SK-N-SH treated with all-trans-retinoic acid at 6 μM for 48 hours (cell line): ENCODE results near the gene RNH1.

Experiments
- ARNTL ChIP-seq: fragments of 450-650 bp; formaldehyde crosslinking; IDR thresholded peaks from 2 replicates; pipeline ENCODE4 v1.5.0; 2020; ENCODE audit warnings: low read depth, mild to moderate bottlenecking, moderate library complexity, borderline replicate concordance
- BACH2 ChIP-seq: fragments of 250-450 bp; sonication (Bioruptor Pico); IDR thresholded peaks from 2 replicates; pipeline ENCODE4 v1.9.0; 2021; ENCODE audit warnings: mild to moderate bottlenecking, borderline replicate concordance
- ESRRG ChIP-seq: fragments of 250-450 bp; sonication (Bioruptor Pico); IDR thresholded peaks from 2 replicates; pipeline ENCODE4 v1.6.1; 2021; ENCODE audit warnings: mild to moderate bottlenecking
- OSR1 ChIP-seq: fragments of 250-450 bp; sonication (Bioruptor Pico); IDR thresholded peaks from 2 replicates; pipeline ENCODE4 v1.8.0; 2022; ENCODE audit warnings: moderate library complexity, mild to moderate bottlenecking, inconsistent platforms
- PPARA ChIP-seq: fragments of 250-450 bp; sonication (Bioruptor Pico); IDR thresholded peaks from 2 replicates; pipeline ENCODE4 v1.5.0; 2020; ENCODE audit warnings: mild to moderate bottlenecking, borderline replicate concordance
- TCF4 ChIP-seq: fragments of 250-450 bp; sonication (Bioruptor Pico); IDR thresholded peaks from 2 replicates; pipeline ENCODE4 v1.8.0; 2021; ENCODE audit warnings: mild to moderate bottlenecking, moderate library complexity, borderline replicate concordance
- ZC3H10 ChIP-seq: fragments of 250-450 bp; sonication (Bioruptor Pico); IDR thresholded peaks from 2 replicates; pipeline ENCODE4 v1.5.1; 2021; ENCODE audit warnings: mild to moderate bottlenecking, moderate library complexity
- ZFP3 ChIP-seq: fragments of 250-450 bp; sonication (Bioruptor Pico); IDR thresholded peaks from 2 replicates; pipeline ENCODE4 v1.5.0; 2020; ENCODE audit warnings: mild to moderate bottlenecking, moderate library complexity
- ZFP30 ChIP-seq: fragments of 450-650 bp; formaldehyde crosslinking; IDR thresholded peaks from 2 replicates; pipeline ENCODE4 v1.5.0; 2022; ENCODE audit warnings: mild to moderate bottlenecking, moderate library complexity
- ZNF565 ChIP-seq: fragments of 450-650 bp; formaldehyde crosslinking; conservative IDR thresholded peaks from 2 replicates; pipeline ENCODE4 v1.5.0; 2020; ENCODE audit warnings: low read depth, mild to moderate bottlenecking, moderate library complexity
- ZNF70 ChIP-seq: fragments of 450-650 bp; formaldehyde crosslinking; IDR thresholded peaks from 2 replicates; pipeline ENCODE4 v1.5.0; 2020; ENCODE audit warnings: mild to moderate bottlenecking, moderate library complexity
- TF ChIP-seq, protein P1 (sequence below): fragments of 250-450 bp; sonication (Bioruptor Pico); IDR thresholded peaks from 2 replicates; pipeline ENCODE4 v1.5.1; 2021; ENCODE audit warnings: mild to moderate bottlenecking, moderate library complexity
- TF ChIP-seq, protein P2 (sequence below): fragments of 250-450 bp; sonication (Bioruptor Pico); IDR thresholded peaks from 2 replicates; pipeline ENCODE4 v1.5.0; 2020; ENCODE audit warnings: mild to moderate bottlenecking, moderate library complexity
- TF ChIP-seq, protein P3 (sequence below): fragments of 250-450 bp; sonication (Bioruptor Pico); IDR thresholded peaks from 2 replicates; pipeline ENCODE4 v1.8.0; 2021; ENCODE audit warnings: low read depth, mild to moderate bottlenecking, moderate library complexity, borderline replicate concordance

DNA sequence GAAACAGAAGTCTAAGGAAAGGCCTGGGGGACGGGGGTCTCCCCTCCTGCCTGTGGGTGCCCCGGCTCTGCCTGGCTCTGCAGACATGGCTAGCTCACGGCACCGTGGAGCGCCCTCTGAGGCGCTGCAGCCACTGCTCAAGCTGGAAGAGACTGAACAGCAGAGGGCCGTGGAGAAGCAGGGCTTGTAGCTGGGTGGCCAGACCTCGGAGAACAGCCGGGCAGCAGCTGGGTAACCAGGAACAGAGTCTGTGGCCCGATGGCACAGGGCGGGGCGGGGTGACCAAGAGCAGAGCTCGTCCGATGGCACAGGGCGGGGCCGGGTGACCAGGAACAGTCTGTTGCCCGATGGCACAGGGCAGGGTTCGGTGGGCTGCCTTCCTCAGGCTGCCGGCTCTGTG, 18.1 kb downstream of the RNH1 start:
- TF ChIP-seq OSR1 (CRISPR knock-in tag), result no peak
- TF ChIP-seq ESRRG (CRISPR knock-in tag), result no peak
- TF ChIP-seq TCF4 (CRISPR knock-in tag), result no peak
- TF ChIP-seq, protein P1, sequence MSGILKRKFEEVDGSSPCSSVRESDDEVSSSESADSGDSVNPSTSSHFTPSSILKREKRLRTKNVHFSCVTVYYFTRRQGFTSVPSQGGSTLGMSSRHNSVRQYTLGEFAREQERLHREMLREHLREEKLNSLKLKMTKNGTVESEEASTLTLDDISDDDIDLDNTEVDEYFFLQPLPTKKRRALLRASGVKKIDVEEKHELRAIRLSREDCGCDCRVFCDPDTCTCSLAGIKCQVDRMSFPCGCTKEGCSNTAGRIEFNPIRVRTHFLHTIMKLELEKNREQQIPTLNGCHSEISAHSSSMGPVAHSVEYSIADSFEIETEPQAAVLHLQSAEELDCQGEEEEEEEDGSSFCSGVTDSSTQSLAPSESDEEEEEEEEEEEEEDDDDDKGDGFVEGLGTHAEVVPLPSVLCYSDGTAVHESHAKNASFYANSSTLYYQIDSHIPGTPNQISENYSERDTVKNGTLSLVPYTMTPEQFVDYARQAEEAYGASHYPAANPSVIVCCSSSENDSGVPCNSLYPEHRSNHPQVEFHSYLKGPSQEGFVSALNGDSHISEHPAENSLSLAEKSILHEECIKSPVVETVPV, result no peak
- no peak for TF ChIP-seq ARNTL (CRISPR knock-in tag)
- TF ChIP-seq, protein P2, sequence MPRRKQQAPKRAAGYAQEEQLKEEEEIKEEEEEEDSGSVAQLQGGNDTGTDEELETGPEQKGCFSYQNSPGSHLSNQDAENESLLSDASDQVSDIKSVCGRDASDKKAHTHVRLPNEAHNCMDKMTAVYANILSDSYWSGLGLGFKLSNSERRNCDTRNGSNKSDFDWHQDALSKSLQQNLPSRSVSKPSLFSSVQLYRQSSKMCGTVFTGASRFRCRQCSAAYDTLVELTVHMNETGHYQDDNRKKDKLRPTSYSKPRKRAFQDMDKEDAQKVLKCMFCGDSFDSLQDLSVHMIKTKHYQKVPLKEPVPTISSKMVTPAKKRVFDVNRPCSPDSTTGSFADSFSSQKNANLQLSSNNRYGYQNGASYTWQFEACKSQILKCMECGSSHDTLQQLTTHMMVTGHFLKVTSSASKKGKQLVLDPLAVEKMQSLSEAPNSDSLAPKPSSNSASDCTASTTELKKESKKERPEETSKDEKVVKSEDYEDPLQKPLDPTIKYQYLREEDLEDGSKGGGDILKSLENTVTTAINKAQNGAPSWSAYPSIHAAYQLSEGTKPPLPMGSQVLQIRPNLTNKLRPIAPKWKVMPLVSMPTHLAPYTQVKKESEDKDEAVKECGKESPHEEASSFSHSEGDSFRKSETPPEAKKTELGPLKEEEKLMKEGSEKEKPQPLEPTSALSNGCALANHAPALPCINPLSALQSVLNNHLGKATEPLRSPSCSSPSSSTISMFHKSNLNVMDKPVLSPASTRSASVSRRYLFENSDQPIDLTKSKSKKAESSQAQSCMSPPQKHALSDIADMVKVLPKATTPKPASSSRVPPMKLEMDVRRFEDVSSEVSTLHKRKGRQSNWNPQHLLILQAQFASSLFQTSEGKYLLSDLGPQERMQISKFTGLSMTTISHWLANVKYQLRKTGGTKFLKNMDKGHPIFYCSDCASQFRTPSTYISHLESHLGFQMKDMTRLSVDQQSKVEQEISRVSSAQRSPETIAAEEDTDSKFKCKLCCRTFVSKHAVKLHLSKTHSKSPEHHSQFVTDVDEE, result no peak
- TF ChIP-seq ZNF565 (CRISPR knock-in tag), result no peak
- TF ChIP-seq ZFP30 (CRISPR knock-in tag), result no peak
- TF ChIP-seq BACH2 (CRISPR knock-in tag), result no peak
- TF ChIP-seq ZNF70 (CRISPR knock-in tag), result no peak
- TF ChIP-seq PPARA (CRISPR knock-in tag), result no peak
- no peak for TF ChIP-seq ZFP3 (CRISPR knock-in tag)
- TF ChIP-seq, protein P3, sequence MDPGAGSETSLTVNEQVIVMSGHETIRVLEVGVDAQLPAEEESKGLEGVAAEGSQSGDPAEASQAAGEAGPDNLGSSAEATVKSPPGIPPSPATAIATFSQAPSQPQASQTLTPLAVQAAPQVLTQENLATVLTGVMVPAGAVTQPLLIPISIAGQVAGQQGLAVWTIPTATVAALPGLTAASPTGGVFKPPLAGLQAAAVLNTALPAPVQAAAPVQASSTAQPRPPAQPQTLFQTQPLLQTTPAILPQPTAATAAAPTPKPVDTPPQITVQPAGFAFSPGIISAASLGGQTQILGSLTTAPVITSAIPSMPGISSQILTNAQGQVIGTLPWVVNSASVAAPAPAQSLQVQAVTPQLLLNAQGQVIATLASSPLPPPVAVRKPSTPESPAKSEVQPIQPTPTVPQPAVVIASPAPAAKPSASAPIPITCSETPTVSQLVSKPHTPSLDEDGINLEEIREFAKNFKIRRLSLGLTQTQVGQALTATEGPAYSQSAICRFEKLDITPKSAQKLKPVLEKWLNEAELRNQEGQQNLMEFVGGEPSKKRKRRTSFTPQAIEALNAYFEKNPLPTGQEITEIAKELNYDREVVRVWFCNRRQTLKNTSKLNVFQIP (CRISPR knock-in tag), result no peak
- no peak for TF ChIP-seq ZC3H10 (CRISPR knock-in tag)
